Esophagus squamous epithelium (tissue), 5 donors: Measurements from ENCODE around the gene FAM83F. TPM values are rescaled to one million over a fixed set of nuclear protein-coding genes. Genes with fewer than 3 reads are reported as not detected.

ENCODE experiments used
- DNase-seq: peaks from one replicate; lab custom pipeline; 2025; lab: John Stamatoyannopoulos, UW
- H3K27ac ChIP-seq, 4 donors: fragments of 200-600 bp; sonication (generic); one replicate each; pipeline ENCODE4 v1.5.1; 2016 to 2019; ENCODE audit warnings: mild to moderate bottlenecking in 1 of 4
- H3K27me3 ChIP-seq, 4 donors: fragments of 200-600 bp; sonication (generic); 1 replicate in 3 of 4; 2 replicates in 1 of 4; pipeline versions ENCODE4 v1.5.1 to v1.6.0; 2017 to 2021; ENCODE audit warnings: antibody characterized with exemption in 1 of 4
- H3K36me3 ChIP-seq, 3 donors: fragments of 200-600 bp; sonication (generic); one replicate each; pipeline ENCODE4 v1.5.1; 2016 to 2019
- H3K4me1 ChIP-seq, 3 donors: fragments of 200-600 bp; sonication (generic); one replicate each; pipeline ENCODE4 v1.5.1; 2017 to 2019
- H3K4me3 ChIP-seq, 4 donors: fragments of 200-600 bp; sonication (generic); 1 replicate in 3 of 4; 2 replicates in 1 of 4; pipeline ENCODE4 v1.5.1; 2016 to 2019; ENCODE audit warnings: mild to moderate bottlenecking in 2 of 4, moderate library complexity in 1 of 4
- H3K9me3 ChIP-seq, 3 donors: fragments of 200-600 bp; sonication (generic); one replicate each; pipeline ENCODE4 v1.5.1; 2016 to 2019
- CTCF ChIP-seq, 6 experiments: fragments of 450-650 bp in 4 of 6; fragments of 200-600 bp in 2 of 6; sonication (generic) in 2 of 6; IDR thresholded peaks; one replicate each; pipeline ENCODE4 v1.5.1; 2016 to 2019; ENCODE audit warnings: antibody characterized with exemption in 6 of 6, mild to moderate bottlenecking in 4 of 6, moderate library complexity in 4 of 6
- POLR2A ChIP-seq, 4 donors: fragments of 450-650 bp; IDR thresholded peaks; one replicate each; pipeline ENCODE4 v1.6.1; 2017; ENCODE audit warnings: antibody characterized with exemption in 4 of 4, mild to moderate bottlenecking in 4 of 4, moderate library complexity in 3 of 4
- WGBS, 2 donors: methylation state at CpG; one replicate each; pipeline ENCODE4 v1.1.5; 2018; 5-methylcytosine and 5-hydroxymethylcytosine counted together
- intact Hi-C: fragments of 100-400 bp; cut with DNase I; formaldehyde crosslinking; loops from one replicate; pipeline ENCODE4 v1.15.0; 2022
- total RNA-seq, 4 donors: library from RNA; depleted of rRNA; stranded (reverse); fragments of >200 nt; gene quantifications; one replicate each; pipeline ENCODE4 v1.1.0, GENCODE V29; 2016
- donor health status: DM: yes; HTN: yes; CAD: no.

The FAM83F gene
- total RNA-seq, 4 donors from 2014 or later, result 25.5 to 39.2 (median 29.6) TPM

DNA sequence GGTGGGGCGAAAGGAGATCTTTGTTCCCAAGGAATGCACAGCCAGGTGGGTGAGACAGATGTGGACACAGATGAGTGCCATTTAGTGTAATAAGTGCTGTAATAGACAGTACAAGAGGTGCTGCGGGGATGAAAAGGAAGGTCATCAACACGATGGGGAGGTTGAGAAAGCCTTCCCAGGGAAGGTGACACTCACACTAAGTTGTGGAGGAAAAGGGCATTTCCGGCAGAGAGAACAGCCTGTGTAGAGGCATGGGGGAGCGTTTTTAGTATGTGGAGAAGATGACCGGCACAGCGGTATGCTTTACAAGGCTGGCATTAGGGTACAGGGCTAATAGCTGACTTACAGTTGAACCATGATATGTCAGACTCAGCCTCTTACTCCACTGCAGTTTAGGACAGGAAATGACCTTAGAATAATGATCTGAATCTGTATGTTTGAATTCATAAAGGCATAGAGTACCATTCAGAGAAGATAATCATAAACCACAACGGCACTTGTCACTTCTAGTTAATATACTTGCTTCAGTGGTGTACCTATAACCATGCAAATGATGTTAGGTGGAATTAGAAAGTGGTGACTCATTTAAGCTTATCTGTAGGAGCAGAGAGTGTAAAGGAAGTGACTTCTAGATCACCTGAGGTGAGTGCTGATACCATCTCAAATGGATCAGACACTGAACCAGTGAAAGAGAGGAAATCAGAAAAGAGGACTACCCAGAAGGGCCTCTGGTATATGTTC, 60.6 kb downstream of the FAM83F start:
- 45 to 72% methylated on average over 8 of the region's 8 CpGs for WGBS, 2 donors
- TF ChIP-seq POLR2A (IDR thresholded peaks at IDR 0.05) (no peak), CTCF (IDR thresholded peaks at IDR 0.05) (no peak)
- no peak for DNase-seq
- peaks cover 0 to 47% (median 9%) of the 10 kb centered on the region in 3 donors for H3K4me1 ChIP-seq
- no peaks in the 10 kb centered on the region for H3K9me3 ChIP-seq
- intact Hi-C loops, result no loop called here
- no peaks in the 10 kb centered on the region for H3K36me3 ChIP-seq
- no peak overlapping the region for H3K4me3 ChIP-seq
- no peak overlapping the region for H3K27ac ChIP-seq
- H3K27me3 ChIP-seq, result no peaks in the 10 kb centered on the region

DNA sequence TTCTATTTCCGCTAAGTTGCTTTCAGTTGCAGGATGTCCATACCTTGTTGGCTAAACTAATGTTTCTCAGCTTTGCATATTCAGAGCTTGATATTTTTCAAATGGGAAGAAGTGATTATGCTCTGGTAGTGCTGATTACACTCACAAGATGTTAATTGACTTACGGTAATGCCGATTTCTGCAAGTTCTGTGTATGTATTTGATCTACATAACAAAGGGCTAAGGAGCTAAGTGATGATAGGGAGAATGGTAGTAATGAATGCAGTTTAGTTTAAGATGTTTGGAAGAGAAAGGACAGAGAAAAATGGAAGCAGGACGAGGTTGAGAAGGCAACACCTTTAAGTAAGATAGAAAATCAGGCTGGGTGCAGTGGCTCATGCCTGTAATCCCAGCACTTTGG, 61.4 kb downstream of the FAM83F start:
- Histone ChIP-seq H3K4me1 (peaks cover 0 to 38% (median 6%) of the 10 kb centered on the region in 3 donors), H3K27me3 (no peaks in the 10 kb centered on the region), H3K9me3 (no peaks in the 10 kb centered on the region), H3K36me3 (no peaks in the 10 kb centered on the region), H3K4me3 (no peak overlapping the region), H3K27ac (no peak overlapping the region)
- WGBS, 2 donors, result 81 to 92% methylated on average over 4 of the region's 4 CpGs
- no peak for TF ChIP-seq POLR2A (IDR thresholded peaks at IDR 0.05)
- no peak for DNase-seq
- intact Hi-C loops, result no loop called here

GRCh38 chr22:40056559-40056958, 61.8 kb downstream of the FAM83F start:
- WGBS, 2 donors, result 86 to 92% methylated on average over 3 of the region's 3 CpGs
- TF ChIP-seq CTCF (IDR thresholded peaks at IDR 0.05) (no peak), POLR2A (IDR thresholded peaks at IDR 0.05) (no peak)

GRCh38 chr22:40057652-40058051, 62.9 kb downstream of the FAM83F start:
- Histone ChIP-seq H3K4me1 (peaks cover 0 to 30% (median 0%) of the 10 kb centered on the region in 3 donors), H3K27me3 (no peaks in the 10 kb centered on the region), H3K4me3 (no peak overlapping the region), H3K27ac (no peak overlapping the region), H3K9me3 (no peaks in the 10 kb centered on the region), H3K36me3 (no peaks in the 10 kb centered on the region)
- TF ChIP-seq CTCF (IDR thresholded peaks at IDR 0.05) (no peak), POLR2A (IDR thresholded peaks at IDR 0.05) (no peak)
- intact Hi-C loops, result no loop called here
- no peak for DNase-seq

More at GRCh38 chr22:40056559-40056958, 61.8 kb downstream of the FAM83F start:
- Histone ChIP-seq H3K4me3 (no peak overlapping the region), H3K27me3 (no peaks in the 10 kb centered on the region), H3K9me3 (no peaks in the 10 kb centered on the region), H3K4me1 (peaks cover 0 to 34% (median 2%) of the 10 kb centered on the region in 3 donors), H3K36me3 (no peaks in the 10 kb centered on the region), H3K27ac (no peak overlapping the region)
- intact Hi-C loops, result no loop called here
- no peak for DNase-seq

DNA sequence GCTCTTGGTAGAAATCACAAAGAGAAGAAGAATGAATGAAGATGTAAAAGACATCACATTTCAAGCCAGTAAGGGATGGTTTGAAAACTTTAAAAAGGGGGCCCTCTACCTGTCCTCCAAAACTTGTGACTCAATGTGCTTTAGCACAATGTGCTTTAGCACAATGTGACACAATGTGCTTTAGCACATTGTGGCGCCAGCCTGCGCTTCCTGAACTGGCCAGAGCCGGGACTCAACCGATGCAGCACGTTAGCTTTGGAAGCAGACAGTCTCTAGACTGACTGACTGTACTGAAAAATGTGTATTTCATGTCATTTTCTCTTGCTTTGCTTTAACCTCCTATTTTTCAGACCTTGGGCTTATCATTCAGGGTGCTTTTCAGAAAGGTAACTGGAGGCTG, 63.5 kb downstream of the FAM83F start:
- H3K9me3 ChIP-seq, result no peaks in the 10 kb centered on the region
- peaks cover 0 to 30% (median 0%) of the 10 kb centered on the region in 3 donors for H3K4me1 ChIP-seq
- no peak for TF ChIP-seq POLR2A (IDR thresholded peaks at IDR 0.05)
- no peak for TF ChIP-seq CTCF (IDR thresholded peaks at IDR 0.05)
- no peak overlapping the region for H3K27ac ChIP-seq
- 62 to 70% methylated on average over 3 to 5 of the region's 5 CpGs for WGBS, 2 donors
- H3K4me3 ChIP-seq, result no peak overlapping the region
- H3K27me3 ChIP-seq, result no peaks in the 10 kb centered on the region
- DNase-seq, result no peak
- intact Hi-C loops, result no loop called here
- H3K36me3 ChIP-seq, result no peaks in the 10 kb centered on the region
